Head of caudate nucleus (tissue), 42 donors: ENCODE measurements around the gene TRIL.

Experiments used
- DNase-seq, 42 donors: peaks; one replicate each; pipeline versions ENCODE4 v3.0.0 to v3.0.0-alpha.2; 2020 to 2021; ENCODE audit warnings: mixed read lengths in 7 of 42
- intact Hi-C: fragments of 100-400 bp; cut with DNase I; formaldehyde crosslinking; loops from one replicate; pipeline ENCODE4 v1.15.0; 2022

Gene TRIL

GRCh38 chr7:28958235-28958979 is at the start of gene TRIL:
Gene TRIL, minus strand, starts transcription at chr7:28958330. Its CDS starts 284 bp downstream, at chr7:28958046.
- intact Hi-C loops: no loop called here
- DNase-seq: peak; percentile 53 to 89 (median 80)

DNA sequence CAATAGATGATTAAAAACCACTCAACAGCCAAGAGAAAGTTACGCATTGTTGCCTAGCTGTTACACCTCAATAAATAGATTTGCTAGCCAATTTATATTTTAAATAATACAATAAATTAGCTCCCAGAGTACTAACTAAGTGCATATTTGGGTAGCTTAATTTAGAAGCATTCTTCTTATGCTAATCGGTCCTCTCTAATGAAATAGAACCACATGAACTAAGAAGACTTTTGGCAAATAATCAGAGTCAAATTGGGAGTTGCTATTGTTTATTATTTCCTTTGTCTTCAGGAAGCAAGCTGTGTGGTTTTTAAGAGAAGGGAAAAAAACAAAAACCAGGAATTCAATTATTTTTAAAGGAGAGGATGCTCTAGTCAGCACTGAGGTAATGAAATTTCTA is 49.0 kb upstream of the TRIL start:
- intact Hi-C loops: no loop called here
- no peak for DNase-seq

GRCh38 chr7:29005829-29006228 is 47.7 kb upstream of the TRIL start:
- intact Hi-C loops: no loop called here
- no peak for DNase-seq

- intact Hi-C loops: no loop called here
- no peak for DNase-seq
Measured at GRCh38 chr7:29005406-29005805, 47.3 kb upstream of the TRIL start.

- DNase-seq: no peak
- intact Hi-C loops: no loop called here
Measured at GRCh38 chr7:29003703-29004102, 45.6 kb upstream of the TRIL start.

DNA sequence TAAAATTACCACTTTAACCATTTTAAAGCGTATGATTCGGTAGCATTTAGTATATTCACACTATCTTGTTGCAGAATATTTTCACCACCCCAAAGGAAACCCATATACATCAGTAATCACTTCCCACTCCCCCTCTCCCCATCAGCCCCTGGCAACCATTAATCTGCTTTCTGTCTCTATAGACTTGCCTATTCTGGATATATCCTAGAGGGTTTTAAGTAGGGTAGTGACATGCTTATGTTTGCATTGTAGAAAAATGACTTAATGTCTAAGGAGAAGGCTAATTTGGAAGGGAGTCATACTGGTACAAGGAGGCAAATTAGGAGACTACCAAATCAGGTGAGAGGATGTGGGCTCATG is 42.6 kb upstream of the TRIL start:
- intact Hi-C loops: no loop called here
- DNase-seq: no peak

DNA sequence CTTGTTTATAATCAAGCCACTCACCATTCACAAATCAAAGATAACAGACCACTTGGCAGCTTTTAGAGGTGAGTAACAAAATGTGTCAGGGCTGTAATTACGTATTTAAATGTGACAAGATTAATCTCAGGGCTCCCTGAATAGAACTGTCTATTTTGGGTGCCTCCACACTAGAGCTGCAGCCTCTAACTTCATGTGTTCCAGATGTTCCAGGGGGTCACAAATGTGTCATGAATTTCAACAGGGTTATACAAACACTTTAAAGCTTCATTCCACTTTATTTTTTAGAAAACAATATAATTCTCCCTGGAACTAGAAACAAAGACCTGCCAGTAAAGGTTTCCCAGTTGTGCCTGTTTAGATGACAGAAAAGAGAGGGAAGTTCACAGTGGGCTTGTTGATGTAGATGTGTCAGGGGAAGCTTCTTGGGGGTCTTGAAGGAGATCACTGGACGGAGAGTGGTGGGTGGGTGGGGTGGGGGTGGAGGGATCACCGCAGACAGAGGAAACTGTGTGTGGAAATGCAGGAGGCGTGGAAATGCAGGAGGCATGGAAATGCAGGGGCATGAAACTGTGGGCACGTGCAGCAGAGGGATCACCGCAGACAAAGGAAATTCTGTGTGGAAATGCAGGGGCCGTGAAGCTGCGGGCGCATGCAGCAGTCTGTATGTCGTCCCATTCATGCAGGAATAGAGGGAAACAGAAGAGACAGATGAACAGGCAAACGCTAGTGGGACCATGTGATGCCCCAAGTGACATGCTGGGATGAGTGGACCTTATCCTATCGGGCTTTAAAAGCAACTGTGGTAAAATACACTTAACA is 42.0 kb upstream of the TRIL start:
- intact Hi-C loops: no loop called here

DNA sequence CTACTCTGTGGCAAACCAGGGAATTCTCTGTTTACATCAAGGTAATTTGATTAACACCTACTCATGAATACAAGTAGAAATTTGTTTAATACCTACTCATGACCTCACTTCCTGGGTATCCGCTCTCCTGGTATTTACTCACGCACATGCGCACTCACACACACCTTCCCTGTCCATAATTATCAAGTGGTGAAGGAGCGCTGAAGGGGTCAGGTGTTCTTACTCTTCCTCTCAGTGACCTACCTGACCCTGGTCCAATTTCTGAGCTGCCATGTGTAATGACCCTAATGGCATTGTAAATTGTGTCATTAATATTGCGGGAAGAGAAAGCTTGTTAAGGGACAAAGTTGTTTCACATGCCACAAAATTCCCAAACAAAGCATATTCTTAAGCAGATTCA is 41.3 kb upstream of the TRIL start:
- intact Hi-C loops: no loop called here
- no peak for DNase-seq

More for the DNA sequence above, 42.0 kb upstream of the TRIL start:
- peak in 1 of 42 donors; percentile 16 for DNase-seq

DNA sequence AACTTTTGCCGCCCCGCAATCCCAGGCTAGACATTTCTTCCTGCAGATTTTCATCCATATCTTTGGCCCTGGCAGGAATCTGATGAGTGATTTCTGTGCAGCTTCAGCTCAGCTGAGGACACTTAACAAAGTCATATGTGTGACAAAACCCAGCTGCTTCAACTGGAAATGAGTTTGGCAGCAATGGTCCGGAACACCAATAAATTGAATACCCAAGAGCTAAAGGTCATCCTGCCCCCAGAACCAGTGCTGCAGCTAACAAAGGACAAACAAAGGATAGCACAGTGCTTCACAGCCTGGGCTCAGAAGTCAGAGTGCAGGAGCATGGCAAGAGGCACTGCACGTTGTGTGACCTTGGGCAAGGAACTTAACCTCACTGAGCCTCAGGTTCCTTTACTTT is 40.0 kb upstream of the TRIL start:
- intact Hi-C loops: no loop called here
- no peak for DNase-seq

- intact Hi-C loops: no loop called here
- no peak for DNase-seq
Measured at GRCh38 chr7:28996836-28997235, 38.7 kb upstream of the TRIL start.

DNA sequence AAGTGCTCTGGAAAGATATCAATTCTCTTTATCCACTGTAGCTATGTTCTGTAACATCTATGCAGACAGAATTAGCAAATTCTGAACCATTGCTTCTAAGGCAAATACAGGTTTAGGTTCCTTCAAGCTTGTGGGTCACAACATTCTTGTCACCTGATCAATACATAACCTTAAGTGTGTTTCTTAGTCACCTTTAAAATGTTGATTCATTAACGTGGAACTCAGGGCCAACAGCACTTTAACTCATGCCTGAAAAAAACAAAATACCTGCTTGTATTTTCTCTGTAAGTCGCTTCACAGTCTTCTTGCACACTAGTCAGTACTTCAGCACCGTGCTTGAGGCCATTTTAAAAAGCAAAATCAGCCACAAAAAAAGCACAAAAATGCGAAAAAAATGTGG is 35.2 kb upstream of the TRIL start:
- intact Hi-C loops: no loop called here
- no peak for DNase-seq

- no peak for DNase-seq
- intact Hi-C loops: no loop called here
Measured at GRCh38 chr7:28992798-28993197, 34.7 kb upstream of the TRIL start.

DNA sequence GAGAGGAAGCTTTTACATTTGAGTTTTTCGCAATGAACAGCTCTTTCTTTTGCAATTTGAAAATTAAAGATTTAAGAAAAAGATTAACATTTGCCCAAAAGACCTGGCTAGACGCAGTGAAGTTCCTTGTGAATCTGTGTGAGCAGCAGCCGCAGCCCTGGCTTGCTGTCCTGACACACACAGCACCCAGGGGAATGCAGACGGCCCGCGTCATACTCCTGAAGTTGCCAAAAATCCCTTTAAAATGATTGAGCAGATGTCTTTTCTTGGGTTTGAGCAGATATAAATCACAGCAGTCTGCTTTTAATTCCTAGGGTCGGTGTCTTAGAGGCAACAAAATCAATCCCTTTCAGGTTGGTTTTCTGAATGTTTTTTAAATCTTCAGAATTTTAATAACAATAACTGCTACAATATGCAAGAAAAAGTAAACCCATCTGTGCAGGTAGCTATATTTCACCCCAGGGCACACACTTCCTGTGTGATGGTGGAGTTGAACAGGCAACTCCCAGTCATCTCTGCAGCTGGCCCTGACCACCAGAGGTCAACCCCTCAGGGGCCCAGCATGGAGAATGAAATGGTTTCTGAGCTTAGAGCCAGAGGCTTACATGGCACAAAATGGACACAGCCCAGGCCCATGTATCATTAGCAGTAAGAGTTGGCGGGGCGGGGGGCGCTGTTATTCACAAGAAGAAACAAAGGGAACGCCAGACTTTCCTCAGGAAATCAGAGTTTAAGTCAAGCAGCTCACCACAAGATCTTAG is 32.2 kb upstream of the TRIL start:
- intact Hi-C loops: no loop called here
- no peak for DNase-seq

GRCh38 chr7:28989211-28989980 is 31.3 kb upstream of the TRIL start:
- intact Hi-C loops: no loop called here
- no peak for DNase-seq

GRCh38 chr7:28988810-28989209 is 30.7 kb upstream of the TRIL start:
- intact Hi-C loops: no loop called here
- DNase-seq: no peak

DNA sequence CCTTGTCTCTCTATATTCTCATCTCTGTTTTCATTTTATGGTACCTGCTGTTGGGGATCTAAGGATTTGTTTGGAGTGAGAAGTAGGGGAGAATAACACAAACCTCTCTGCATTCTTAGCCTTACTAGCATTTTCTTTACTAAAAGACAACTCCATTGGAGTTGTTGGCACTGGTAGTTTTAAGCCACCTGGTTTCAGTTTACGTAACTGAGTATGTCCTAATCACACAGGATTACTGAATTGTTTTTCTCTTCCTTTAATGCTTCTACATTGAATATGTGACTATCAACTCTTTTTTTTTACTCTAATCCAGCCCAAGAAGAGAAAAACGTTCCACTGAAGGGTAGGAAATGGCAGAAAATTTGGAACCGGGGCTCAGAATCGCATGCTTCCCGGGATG is 30.0 kb upstream of the TRIL start:
- intact Hi-C loops: no loop called here
- no peak for DNase-seq

- intact Hi-C loops: no loop called here
- peak in 1 of 42 donors; percentile 51 for DNase-seq
Measured at GRCh38 chr7:28986765-28987110, 28.6 kb upstream of the TRIL start.

DNA sequence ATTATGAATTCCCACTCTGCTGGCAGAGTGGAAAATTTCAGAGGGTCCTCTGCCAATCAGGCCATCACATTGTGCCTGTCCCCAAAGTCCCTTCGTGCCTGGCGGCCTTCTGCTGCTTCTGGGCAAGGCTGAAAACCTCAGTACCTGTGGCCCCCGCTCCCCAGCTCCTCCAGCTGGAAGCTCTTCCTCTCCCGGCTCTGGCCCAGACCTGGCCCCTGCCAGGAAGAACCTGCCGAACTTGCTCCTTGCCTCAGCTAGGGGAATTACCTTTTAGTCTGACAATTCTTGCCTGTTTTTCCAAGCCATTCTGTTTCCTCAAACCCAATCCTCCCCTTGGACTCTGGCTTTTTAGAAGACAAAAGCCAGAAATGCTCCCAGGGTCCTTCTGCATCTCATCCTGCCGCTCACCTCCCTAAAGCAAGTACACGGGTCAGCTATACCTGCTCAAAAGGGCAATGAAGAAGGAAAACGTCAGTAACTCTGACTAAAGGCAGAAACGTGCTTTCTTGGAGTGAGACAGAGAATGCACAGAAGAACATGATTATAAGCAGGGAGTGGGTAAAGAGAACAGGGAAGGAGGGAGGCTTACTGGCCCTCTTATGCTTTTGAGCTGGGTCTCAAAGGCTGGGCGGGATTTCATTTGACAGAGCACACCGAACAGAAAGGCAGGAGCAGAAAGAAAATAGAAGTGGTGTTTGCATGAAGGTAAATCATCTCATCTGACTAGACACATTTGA is 28.1 kb upstream of the TRIL start:
- intact Hi-C loops: no loop called here
- DNase-seq: no peak

- peak in 41 of 42 donors; percentile 27 to 90 (median 69) for DNase-seq
- intact Hi-C loops: no loop called here
Measured at GRCh38 chr7:28984631-28985030, 26.5 kb upstream of the TRIL start.
